Chondrocyte (in vitro differentiated cells): ENCODE data around the gene MEF2B. TPM values are rescaled to one million over a fixed set of nuclear protein-coding genes. Genes with fewer than 3 reads are reported as not detected.

ENCODE experiments used
- DNase-seq: peaks from one replicate; pipeline ENCODE4 v3.0.0; 2021; ENCODE audit warnings: mixed read lengths, low spot score
- H3K27ac Mint-ChIP-seq: one replicate; pipeline ENCODE4 v1.8.0; 2021; ENCODE audit warnings: mild to moderate bottlenecking, moderate library complexity, mixed read lengths; ENCODE audit not compliant: unreplicated experiment
- H3K27me3 Mint-ChIP-seq: 2 replicates; pipeline ENCODE4 v1.8.0; 2021; ENCODE audit warnings: low read depth, mixed read lengths
- H3K36me3 Mint-ChIP-seq: 2 replicates; pipeline ENCODE4 v1.8.0; 2021; ENCODE audit warnings: low read depth, mixed read lengths
- H3K4me1 Mint-ChIP-seq: 2 replicates; pipeline ENCODE4 v1.8.0; 2021; ENCODE audit warnings: low read depth, mild to moderate bottlenecking, mixed read lengths
- H3K4me3 Mint-ChIP-seq: one replicate; pipeline ENCODE4 v1.8.0; 2021; ENCODE audit warnings: mild to moderate bottlenecking, moderate library complexity, mixed read lengths; ENCODE audit not compliant: unreplicated experiment
- H3K9me3 Mint-ChIP-seq: 2 replicates; pipeline ENCODE4 v1.8.0; 2021; ENCODE audit warnings: low read depth, mixed read lengths
- total RNA-seq: library from RNA; stranded (reverse); gene quantifications from 3 replicates; pipeline ENCODE4 v1.2.1, GENCODE V29; 2021
- TF ChIP-seq, protein P1 (sequence below): fragments of 200-600 bp; sonication (generic); IDR thresholded peaks from 2 replicates; pipeline ENCODE4 v1.5.0; 2021; ENCODE audit warnings: antibody characterized with exemption, mild to moderate bottlenecking, moderate library complexity

Gene MEF2B
- total RNA-seq, 1 donor from 2014 or later = 1.2 TPM

DNA sequence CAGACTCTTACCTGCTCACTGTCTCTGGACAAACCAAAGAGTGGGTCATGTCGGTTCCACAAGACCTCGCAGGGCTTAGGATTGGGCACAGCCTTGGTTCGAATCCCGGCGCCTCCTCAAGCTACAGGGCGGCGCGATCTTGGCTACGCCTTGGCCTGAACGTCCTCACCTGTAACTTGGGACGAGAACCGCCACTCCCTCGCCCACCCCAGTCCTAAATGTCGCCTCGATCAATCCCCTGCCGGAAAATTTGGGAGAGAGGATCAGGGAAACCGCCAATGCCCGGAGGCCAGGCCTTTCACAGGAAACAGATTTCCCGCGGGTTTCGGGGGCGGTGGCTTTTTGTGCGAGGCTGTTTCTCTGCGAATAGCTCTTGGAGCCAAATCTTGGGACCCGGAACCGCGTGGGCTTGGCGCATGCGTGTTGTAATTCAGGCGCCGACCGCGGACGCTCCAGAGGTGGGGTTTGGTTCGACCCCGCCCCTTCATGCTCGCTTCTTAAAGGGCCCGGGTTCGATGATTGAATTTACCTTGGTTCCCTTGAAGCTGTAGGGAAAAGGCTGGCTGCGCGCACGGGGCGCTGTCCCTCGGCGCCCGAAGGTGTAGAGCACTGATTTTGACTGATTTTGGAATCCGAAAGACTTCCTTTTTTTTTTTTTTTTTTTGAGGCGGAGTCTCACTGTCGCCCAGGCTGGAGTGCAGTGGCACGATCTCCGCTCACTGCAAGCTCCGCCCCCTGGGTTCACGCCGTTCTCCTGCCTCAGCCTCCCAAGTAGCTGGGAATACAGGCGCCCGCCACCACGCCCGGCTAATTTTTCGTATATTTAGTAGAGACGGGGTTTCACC, 33.2 kb upstream of the MEF2B start, which contains the start of gene NR2C2AP:
Gene NR2C2AP (minus strand): TSS at position 403 of the 845 bp plus-strand sequence. CDS start 354 bp downstream, at position 49.
- H3K9me3 Mint-ChIP-seq = no peaks in the 10 kb centered on the region
- H3K4me3 Mint-ChIP-seq = peak within 1 kb of the TSS; percentile 88
- peak within 1 kb of the TSS; percentile 82 for H3K27ac Mint-ChIP-seq
- peaks cover 6% of the 10 kb centered on the region for H3K36me3 Mint-ChIP-seq
- peaks cover 14% of the 10 kb centered on the region for H3K4me1 Mint-ChIP-seq
- H3K27me3 Mint-ChIP-seq = peaks cover 4% of the 10 kb centered on the region
- no peak for DNase-seq
- TF ChIP-seq, protein P1, sequence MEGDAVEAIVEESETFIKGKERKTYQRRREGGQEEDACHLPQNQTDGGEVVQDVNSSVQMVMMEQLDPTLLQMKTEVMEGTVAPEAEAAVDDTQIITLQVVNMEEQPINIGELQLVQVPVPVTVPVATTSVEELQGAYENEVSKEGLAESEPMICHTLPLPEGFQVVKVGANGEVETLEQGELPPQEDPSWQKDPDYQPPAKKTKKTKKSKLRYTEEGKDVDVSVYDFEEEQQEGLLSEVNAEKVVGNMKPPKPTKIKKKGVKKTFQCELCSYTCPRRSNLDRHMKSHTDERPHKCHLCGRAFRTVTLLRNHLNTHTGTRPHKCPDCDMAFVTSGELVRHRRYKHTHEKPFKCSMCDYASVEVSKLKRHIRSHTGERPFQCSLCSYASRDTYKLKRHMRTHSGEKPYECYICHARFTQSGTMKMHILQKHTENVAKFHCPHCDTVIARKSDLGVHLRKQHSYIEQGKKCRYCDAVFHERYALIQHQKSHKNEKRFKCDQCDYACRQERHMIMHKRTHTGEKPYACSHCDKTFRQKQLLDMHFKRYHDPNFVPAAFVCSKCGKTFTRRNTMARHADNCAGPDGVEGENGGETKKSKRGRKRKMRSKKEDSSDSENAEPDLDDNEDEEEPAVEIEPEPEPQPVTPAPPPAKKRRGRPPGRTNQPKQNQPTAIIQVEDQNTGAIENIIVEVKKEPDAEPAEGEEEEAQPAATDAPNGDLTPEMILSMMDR = no peak

DNA sequence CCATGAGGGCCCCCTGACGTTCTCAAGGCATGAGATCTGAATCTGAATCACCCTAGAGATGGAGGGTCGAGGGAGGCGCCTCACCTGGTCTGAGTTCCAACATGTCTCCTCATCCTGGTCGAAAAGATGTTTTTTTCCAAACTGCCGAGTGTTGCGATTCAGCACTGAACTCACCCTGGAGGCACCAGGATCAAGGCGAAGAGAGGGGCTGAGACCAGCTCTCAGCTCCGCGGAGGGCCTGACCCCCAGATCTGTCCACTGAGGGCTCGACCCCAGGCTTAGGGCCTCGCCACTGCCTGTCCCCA, 32.6 kb upstream of the MEF2B start:
- H3K27ac Mint-ChIP-seq = peak overlapping the region; percentile 80
- H3K4me1 Mint-ChIP-seq = peaks cover 14% of the 10 kb centered on the region
- no peaks in the 10 kb centered on the region for H3K9me3 Mint-ChIP-seq
- peak overlapping the region; percentile 88 for H3K4me3 Mint-ChIP-seq
- no peak for DNase-seq
- peaks cover 4% of the 10 kb centered on the region for H3K27me3 Mint-ChIP-seq
- TF ChIP-seq, protein P1 = no peak
- H3K36me3 Mint-ChIP-seq = peaks cover 9% of the 10 kb centered on the region

DNA sequence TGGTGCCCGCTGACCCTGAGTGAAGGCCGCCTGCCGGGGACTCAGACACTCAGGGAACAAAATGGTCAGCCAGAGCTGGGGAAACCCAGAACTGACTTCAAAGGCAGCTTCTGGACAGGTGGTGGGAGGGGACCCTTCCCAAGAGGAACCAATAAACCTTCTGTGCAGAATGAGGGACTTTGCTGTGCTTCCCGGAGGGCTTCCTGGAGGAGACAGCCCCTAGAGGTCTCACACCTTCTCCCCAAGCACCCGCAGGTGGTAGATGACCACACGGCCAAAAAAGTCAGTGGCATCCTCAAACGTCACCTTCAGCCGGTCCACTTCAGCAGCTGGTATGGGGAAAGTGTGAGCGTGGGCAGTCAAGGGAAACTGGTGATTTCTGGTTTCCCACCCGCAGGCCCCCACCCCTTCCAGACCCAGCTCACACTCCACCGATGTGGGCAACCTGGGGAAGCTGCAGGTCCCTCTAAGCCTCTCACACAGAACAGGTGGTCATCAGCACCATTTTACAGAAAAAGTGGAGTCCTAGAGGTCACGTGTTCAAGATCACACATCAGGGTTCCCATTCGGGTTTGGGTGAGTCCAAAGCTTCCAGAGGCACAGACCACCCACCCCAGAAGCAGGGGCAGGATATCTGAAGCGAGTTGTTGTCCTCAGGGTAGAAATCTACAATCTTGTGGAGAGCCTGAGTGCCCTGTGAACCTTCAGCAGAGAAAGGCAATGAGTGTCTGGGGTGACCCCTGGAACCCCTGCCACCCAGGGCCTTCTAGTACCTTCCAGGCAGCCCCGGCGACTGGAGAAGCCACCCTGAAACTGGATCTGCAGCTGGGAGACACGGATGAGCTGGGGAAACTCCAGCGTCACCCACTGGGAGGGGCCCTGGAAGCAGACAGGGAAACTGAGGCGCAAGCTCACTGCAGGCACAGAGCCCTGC, 31.9 kb upstream of the MEF2B start:
- H3K4me1 Mint-ChIP-seq = peaks cover 14% of the 10 kb centered on the region
- H3K4me3 Mint-ChIP-seq = peak overlapping the region; percentile 88
- H3K27ac Mint-ChIP-seq = peak overlapping the region; percentile 80
- peaks cover 9% of the 10 kb centered on the region for H3K36me3 Mint-ChIP-seq
- no peak for DNase-seq
- peaks cover 3% of the 10 kb centered on the region for H3K27me3 Mint-ChIP-seq
- H3K9me3 Mint-ChIP-seq = no peaks in the 10 kb centered on the region
- TF ChIP-seq, protein P1 = no peak

DNA sequence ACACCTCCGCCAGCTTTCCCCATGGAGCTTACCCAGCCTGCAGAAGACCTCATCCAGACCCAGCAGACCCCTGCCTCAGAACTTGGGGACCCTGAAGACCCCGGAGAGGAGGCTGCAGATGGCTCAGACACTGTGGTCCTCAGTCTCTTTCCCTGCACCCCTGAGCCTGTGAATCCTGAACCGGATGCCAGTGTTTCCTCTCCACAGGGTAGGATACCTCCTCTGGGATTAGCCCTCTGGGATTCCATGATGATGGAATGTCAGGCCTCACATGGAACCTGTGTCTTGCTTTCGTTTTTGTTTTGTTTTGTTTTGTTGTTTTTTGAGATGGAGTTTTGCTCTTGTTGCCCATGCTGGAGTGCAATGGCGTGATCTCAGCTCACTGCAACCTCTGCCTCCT, 23.9 kb upstream of the MEF2B start:
- Mint-ChIP-seq H3K36me3 (peaks cover 13% of the 10 kb centered on the region), H3K27me3 (no peaks in the 10 kb centered on the region), H3K27ac (peak overlapping the region; percentile 76), H3K9me3 (no peaks in the 10 kb centered on the region), H3K4me1 (peaks cover 43% of the 10 kb centered on the region), H3K4me3 (peak overlapping the region; percentile 93)
- TF ChIP-seq, protein P1 = no peak
- DNase-seq = no peak

DNA sequence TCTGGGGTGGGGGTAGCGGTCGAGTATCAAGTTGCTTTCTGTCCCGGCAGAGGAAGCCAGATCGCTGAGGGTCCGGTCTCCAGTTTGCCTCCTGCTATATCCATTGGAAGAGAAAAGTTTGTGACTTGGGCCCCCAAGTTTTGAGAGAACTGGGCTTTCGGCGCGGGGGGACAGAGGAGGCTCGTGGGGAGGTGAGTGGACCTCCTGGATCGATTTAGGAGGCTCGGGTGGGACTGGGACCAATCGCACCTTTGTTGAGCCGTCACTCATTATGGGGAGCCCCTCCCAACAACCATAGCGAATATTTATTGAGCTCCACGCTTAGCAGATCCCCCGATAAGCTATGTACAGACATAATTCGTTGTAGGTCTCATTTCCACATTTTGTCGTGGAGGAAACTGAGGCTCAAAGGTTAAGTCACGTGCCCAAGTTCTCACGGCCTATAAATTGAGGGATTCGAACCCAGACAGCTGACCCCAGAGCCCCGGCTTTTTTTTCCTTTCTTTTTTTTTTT, 22.9 kb upstream of the MEF2B start:
- Mint-ChIP-seq H3K4me1 (peaks cover 43% of the 10 kb centered on the region), H3K27ac (peak overlapping the region; percentile 98), H3K27me3 (no peaks in the 10 kb centered on the region), H3K9me3 (no peaks in the 10 kb centered on the region), H3K4me3 (peak overlapping the region; percentile 93), H3K36me3 (peaks cover 8% of the 10 kb centered on the region)
- no peak for DNase-seq
- TF ChIP-seq, protein P1 = no peak
